Esophagus muscularis mucosa (tissue), 3 donors: ENCODE results near the gene MKRN3.

ENCODE experiments used
- CTCF ChIP-seq, 3 experiments: fragments of 200-600 bp in 2 of 3; fragments of 450-650 bp in 1 of 3; sonication (generic) in 2 of 3; IDR thresholded peaks; one replicate each; pipeline ENCODE4 v1.5.1; 2017 to 2019; ENCODE audit warnings: antibody characterized with exemption in 3 of 3, mild to moderate bottlenecking in 2 of 3, moderate library complexity in 1 of 3
- POLR2A ChIP-seq: fragments of 450-650 bp; IDR thresholded peaks from one replicate; pipeline ENCODE4 v1.6.1; 2017; ENCODE audit warnings: antibody characterized with exemption, moderate library complexity, mild to moderate bottlenecking, low read depth

GRCh38 chr15:23548071-23548470 lies 17.4 kb upstream of the MKRN3 start:
- TF ChIP-seq CTCF (IDR thresholded peaks at IDR 0.05) = no peak
- TF ChIP-seq POLR2A = no peak
